GM12864 (cell line): ENCODE data around the gene TAF1C.
"Not testable (repeated sequence)": the region's sequence is repeated elsewhere in the genome, so short reads cannot be mapped to it uniquely, and the experiment has no call there.

Source experiments
- DNase-seq: peaks from one replicate; pipeline ENCODE4 v3.0.0-alpha.2; 2011; ENCODE audit warnings: low read depth
- H3K4me3 ChIP-seq: 2 replicates; pipeline ENCODE4 v1.5.1; 2011; ENCODE audit warnings: mild to moderate bottlenecking, low read depth, low read length, control low read depth
- TF ChIP-seq, protein P1 (sequence below): IDR thresholded peaks from 2 replicates; pipeline ENCODE4 v1.5.1; 2011; ENCODE audit warnings: low read depth, mild to moderate bottlenecking, moderate library complexity, low read length, control low read depth, inconsistent platforms; ENCODE audit errors: missing control alignments

TAF1C gene

DNA sequence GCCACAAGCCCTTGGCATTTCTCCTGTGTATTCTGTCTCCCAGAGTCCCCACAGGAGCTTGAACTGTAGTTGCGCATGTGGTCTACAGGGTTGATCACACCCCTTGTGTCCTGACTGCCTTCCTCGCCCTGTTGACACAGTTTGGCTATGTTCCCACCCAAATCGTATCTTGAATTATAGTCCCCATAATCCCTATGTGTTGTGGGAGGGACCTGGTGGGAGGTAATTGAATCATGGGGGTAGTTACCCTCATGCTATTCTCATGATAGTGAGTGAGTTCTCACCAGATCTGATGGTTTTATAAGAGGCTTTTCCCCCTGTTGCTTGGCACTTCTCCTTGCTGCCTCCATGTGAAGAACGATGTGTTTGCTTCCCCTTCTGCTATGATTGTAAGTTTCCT lies 25.3 kb upstream of the TAF1C start:
- H3K4me3 ChIP-seq = no peak overlapping the region
- no peak for DNase-seq
- TF ChIP-seq, protein P1, sequence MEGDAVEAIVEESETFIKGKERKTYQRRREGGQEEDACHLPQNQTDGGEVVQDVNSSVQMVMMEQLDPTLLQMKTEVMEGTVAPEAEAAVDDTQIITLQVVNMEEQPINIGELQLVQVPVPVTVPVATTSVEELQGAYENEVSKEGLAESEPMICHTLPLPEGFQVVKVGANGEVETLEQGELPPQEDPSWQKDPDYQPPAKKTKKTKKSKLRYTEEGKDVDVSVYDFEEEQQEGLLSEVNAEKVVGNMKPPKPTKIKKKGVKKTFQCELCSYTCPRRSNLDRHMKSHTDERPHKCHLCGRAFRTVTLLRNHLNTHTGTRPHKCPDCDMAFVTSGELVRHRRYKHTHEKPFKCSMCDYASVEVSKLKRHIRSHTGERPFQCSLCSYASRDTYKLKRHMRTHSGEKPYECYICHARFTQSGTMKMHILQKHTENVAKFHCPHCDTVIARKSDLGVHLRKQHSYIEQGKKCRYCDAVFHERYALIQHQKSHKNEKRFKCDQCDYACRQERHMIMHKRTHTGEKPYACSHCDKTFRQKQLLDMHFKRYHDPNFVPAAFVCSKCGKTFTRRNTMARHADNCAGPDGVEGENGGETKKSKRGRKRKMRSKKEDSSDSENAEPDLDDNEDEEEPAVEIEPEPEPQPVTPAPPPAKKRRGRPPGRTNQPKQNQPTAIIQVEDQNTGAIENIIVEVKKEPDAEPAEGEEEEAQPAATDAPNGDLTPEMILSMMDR = no peak

DNA sequence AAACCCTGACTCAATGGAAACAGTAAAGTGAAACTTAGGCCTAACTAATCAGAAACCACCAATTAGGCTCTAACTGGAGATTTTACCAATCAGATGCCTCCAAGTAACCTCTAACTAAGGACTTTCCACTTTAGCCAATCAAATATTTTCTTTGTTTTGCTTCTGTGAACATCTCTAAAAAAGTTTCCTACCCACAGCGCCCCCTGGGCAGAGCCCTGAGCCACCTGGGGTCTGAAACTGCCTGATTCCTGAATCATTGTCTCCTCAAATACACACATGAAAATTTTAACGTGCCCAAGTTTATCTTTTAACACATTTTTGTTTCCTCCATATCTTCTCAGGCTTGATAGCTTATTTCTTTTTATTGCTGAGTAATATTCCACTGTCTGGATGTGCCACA lies 23.1 kb upstream of the TAF1C start:
- DNase-seq = no peak

DNA sequence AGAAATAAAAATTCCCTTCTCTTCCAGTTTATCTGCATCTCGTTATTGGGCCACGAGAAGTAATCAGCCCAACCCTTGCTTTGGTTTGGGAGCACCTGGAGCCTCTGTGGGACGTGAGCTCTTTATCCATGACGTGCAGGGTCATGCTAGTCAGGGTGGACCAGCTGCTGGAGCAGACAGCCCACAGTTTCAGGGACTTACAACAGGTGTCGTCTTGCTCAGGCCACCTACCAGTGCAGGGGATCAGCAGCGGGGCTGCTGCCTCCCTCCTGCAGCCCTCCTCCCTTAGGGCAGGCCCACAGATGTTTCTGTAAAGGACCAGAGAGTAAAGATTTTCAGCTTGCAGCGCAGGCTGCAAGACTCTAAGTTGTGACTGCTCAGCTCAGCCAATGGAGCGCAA lies 21.0 kb upstream of the TAF1C start:
- H3K4me3 ChIP-seq = no peak overlapping the region
- TF ChIP-seq, protein P1 = no peak
- DNase-seq = no peak

More for the DNA sequence above, 23.1 kb upstream of the TAF1C start:
- TF ChIP-seq, protein P1 = no peak
- H3K4me3 ChIP-seq = no peak overlapping the region

DNA sequence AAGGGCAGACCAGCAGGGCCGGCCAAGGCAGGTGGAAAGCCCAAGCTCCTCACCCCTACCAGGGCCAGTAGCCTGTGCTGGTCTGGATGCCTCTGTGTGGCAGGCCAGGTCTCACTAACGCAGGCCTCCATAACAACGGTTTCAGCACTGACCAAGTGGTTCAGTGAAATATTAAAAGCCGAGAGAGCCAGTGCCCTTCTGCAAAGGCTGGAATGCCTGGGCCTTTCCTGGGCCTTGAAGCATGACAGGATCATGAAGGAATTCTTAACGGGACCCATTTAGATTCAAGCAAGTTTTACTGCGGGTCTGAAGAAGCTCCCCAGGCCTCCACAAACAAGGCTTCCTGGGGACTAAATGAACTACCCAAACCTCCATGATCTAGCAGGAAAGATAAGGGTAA lies 20.4 kb upstream of the TAF1C start:
- DNase-seq = no peak
- H3K4me3 ChIP-seq = no peak overlapping the region
- TF ChIP-seq, protein P1 = no peak

DNA sequence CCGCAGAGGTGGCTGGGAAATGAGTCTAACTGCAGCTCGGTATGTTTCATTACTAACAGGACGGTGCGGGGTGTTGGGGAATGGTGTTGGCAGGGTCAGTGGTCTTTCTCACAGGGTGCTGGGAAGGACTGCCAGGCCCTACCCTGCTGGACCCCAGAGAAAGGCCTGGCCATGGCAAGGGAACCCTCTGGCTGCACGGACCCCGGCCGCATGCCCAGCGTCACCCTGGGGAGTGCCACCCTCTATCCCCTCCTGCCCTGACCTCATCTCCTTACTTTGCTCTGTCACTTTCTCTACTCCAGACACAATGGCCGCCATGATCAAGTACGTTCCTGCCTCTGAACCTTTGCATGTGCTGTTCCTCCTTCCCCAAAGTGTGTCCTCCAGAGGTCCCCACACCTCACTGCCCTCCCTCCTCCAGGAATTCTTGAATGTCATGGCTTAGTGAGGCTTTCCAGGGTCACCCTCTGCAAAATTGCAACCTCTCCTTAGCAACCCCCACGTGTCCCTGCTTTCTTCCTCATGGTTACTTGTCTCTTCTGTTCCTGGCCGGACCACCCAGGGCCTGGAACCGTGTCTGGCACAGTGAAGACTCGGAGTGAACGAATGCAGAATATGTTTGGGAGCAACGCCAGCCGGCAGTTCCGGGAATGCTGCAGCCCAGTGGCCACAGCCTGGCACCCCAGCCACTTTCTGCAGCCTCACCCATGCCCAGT lies 19.3 kb upstream of the TAF1C start:
- H3K4me3 ChIP-seq = no peak overlapping the region
- DNase-seq = no peak
- TF ChIP-seq, protein P1 = no peak

DNA sequence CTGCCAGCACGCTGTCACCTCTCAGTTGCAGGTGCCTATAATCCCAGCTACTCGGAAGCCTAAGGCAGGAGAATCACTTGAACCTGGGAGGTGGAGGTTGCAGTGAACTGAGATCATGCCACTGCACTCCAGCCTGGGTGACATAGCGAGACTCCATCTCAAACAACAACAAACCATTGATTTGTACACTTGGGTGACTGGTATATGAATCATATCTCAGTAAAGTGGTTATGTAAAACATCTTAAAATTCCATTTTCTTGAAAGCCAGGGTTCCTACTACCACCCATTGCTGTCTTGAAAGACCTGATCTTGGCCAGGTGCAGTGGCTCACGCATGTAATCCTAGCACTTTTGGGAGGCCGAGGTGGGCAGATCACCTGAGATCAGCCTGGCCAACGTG lies 18.3 kb upstream of the TAF1C start:
- not testable (repeated sequence) for DNase-seq, H3K4me3 ChIP-seq

DNA sequence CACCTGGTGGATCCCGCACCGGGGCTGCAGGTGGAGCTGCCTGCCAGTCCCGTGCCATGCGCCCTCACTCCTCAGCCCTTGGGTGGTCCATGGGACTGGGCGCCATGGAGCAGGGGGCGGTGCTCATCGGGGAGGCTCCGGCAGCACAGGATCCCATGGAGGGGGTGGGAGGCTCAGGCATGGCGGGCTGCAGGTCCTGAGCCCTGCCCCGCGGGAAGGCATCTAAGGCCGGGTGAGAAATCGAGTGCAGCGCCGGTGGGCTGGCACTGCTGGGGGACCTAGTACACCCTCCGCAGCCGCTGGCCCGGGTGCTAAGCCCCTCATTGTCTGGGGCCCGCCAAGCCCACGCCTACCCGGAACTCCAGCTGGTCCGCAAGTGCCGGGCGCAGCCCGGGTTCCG lies 17.7 kb upstream of the TAF1C start:
- DNase-seq, H3K4me3 ChIP-seq: not testable (repeated sequence)

DNA sequence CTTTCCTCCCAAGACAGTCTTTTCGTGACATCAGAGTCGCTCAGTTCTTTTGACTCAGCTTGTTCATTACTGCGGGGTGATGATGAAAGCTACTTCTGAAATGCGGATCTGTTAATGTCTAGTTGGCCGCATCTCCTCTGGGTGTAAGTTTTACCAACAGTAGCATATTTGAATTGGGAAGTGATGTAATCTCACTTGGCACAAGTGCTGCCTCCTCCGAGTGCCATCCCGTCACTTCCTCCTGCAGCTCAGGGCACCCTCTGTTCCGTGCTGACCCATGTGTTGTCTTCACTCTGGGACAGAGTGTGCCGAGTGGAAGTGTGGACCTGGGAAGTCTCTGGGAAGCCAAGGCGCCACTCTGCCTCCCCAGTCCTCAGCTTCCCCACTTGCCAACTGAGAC lies 13.0 kb upstream of the TAF1C start:
- H3K4me3 ChIP-seq = no peak overlapping the region
- TF ChIP-seq, protein P1 = no peak
- DNase-seq = no peak
